SK-N-SH (cell line): ENCODE measurements around the gene FSD2. TPM values are rescaled to one million over a fixed set of nuclear protein-coding genes. Genes with fewer than 3 reads are reported as not detected.

Source experiments
- CTCF ChIA-PET: fragments of 300-600, 350-600 bp; formaldehyde crosslinking; extraction: SDS; loops from one replicate; lab custom pipeline; 2021; lab: Yijun Ruan, JAX
- POLR2A ChIA-PET: fragments of 350-600 bp; sonication (Branson Sonifier 250); formaldehyde crosslinking; extraction: SDS; loops from one replicate; lab custom pipeline; 2020; ENCODE audit warnings: antibody characterized with exemption, inconsistent platforms; lab: Yijun Ruan, JAX
- DNase-seq: peaks from one replicate; pipeline ENCODE4 v3.0.0; 2012
- H2AFZ ChIP-seq: fragments of 200-600 bp; sonication (generic); 2 replicates; pipeline ENCODE4 v1.8.1; 2016; ENCODE audit warnings: antibody characterized with exemption, mild to moderate bottlenecking, low read depth
- H3F3A ChIP-seq: fragments of 200-600 bp; sonication (generic); replicated peaks from 2 replicates; pipeline ENCODE3; 2016; ENCODE audit warnings: antibody characterized with exemption, mild to moderate bottlenecking; ENCODE audit not compliant: insufficient read depth
- H3K27ac ChIP-seq, 2 experiments: fragments of 200-500 bp in 1 of 2; fragments of 200-600 bp in 1 of 2; sonication (Bioruptor generic) in 1 of 2; sonication (generic), shearing (Covaris generic) in 1 of 2; 2 replicates each; pipeline versions ENCODE4 v1.5.1 to v1.6.1; 2014 to 2016; ENCODE audit warnings: low read depth in 2 of 2, inconsistent platforms in 1 of 2, low read length in 1 of 2, mild to moderate bottlenecking in 1 of 2, mixed read lengths in 1 of 2
- H3K27me3 ChIP-seq: fragments of 200-600 bp; sonication (generic), shearing (Covaris generic); 2 replicates; pipeline ENCODE4 v1.6.1; 2016; ENCODE audit warnings: mixed run types; ENCODE audit not compliant: insufficient read depth
- H3K36me3 ChIP-seq, 2 experiments: fragments of 200-500 bp in 1 of 2; fragments of 200-600 bp in 1 of 2; sonication (Bioruptor generic) in 1 of 2; sonication (generic) in 1 of 2; replicated peaks in 1 of 2; 2 replicates each; pipeline versions ENCODE3 to v1.5.1; 2014 to 2016; ENCODE audit warnings: low read length in 1 of 2, mild to moderate bottlenecking in 1 of 2; ENCODE audit not compliant: insufficient read depth in 2 of 2, control insufficient read depth in 1 of 2
- H3K4me1 ChIP-seq, 2 experiments: fragments of 200-500 bp in 1 of 2; fragments of 200-600 bp in 1 of 2; sonication (Bioruptor generic) in 1 of 2; sonication (generic), shearing (Covaris generic) in 1 of 2; 2 replicates each; pipeline versions ENCODE4 v1.5.1 to v1.6.1; 2014 to 2016; ENCODE audit warnings: low read depth in 1 of 2, low read length in 1 of 2, mixed run types in 1 of 2; ENCODE audit not compliant: insufficient read depth in 2 of 2, control insufficient read depth in 1 of 2
- H3K4me2 ChIP-seq: fragments of 200-600 bp; sonication (generic), shearing (Covaris generic); 2 replicates; pipeline ENCODE4 v1.6.1; 2017; ENCODE audit warnings: mixed run types
- H3K4me3 ChIP-seq, 2 experiments: fragments of 200-500 bp in 1 of 2; fragments of 200-600 bp in 1 of 2; sonication (Bioruptor generic) in 1 of 2; sonication (generic), shearing (Covaris generic) in 1 of 2; 2 replicates each; pipeline versions ENCODE4 v1.5.1 to v1.8.1; 2014 to 2016; ENCODE audit warnings: low read depth in 2 of 2, inconsistent platforms in 1 of 2, low read length in 1 of 2, mild to moderate bottlenecking in 1 of 2, mixed read lengths in 1 of 2, moderate library complexity in 1 of 2
- H3K79me2 ChIP-seq: fragments of 200-600 bp; sonication (generic); 2 replicates; pipeline ENCODE4 v1.8.1; 2017; ENCODE audit warnings: mild to moderate bottlenecking; ENCODE audit not compliant: insufficient read depth
- H3K9ac ChIP-seq: fragments of 200-600 bp; sonication (generic); 2 replicates; pipeline ENCODE4 v1.6.1; 2017; ENCODE audit warnings: mixed run types
- H3K9me2 ChIP-seq: fragments of 200-600 bp; sonication (generic); 2 replicates; pipeline ENCODE4 v1.6.1; 2017; ENCODE audit warnings: mixed run types
- H3K9me3 ChIP-seq: fragments of 200-600 bp; sonication (generic); 2 replicates; pipeline ENCODE4 v1.6.1; 2017; ENCODE audit warnings: mixed run types, mild to moderate bottlenecking, moderate library complexity
- H4K20me1 ChIP-seq: fragments of 200-600 bp; sonication (generic); 2 replicates; pipeline ENCODE4 v1.6.1; 2017; ENCODE audit warnings: mild to moderate bottlenecking, mixed run types; ENCODE audit not compliant: insufficient read depth
- ELF1 ChIP-seq: IDR thresholded peaks from 2 replicates; pipeline ENCODE4 v1.4.0; 2012
- EP300 ChIP-seq, 2 experiments: IDR thresholded peaks; 2 replicates each; pipeline versions ENCODE4 v1.4.0 to v1.6.1; 2012; ENCODE audit warnings: borderline replicate concordance in 1 of 2, low read depth in 1 of 2, low read length in 1 of 2
- EZH2phosphoT487 ChIP-seq: fragments of 200-600 bp; sonication (generic); IDR thresholded peaks from 2 replicates; pipeline ENCODE4 v1.6.1; 2017; ENCODE audit warnings: low read depth, mixed run types, mild to moderate bottlenecking, antibody characterized with exemption, moderate library complexity, borderline replicate concordance
- GATA2 ChIP-seq: sonication (generic); formaldehyde crosslinking; IDR thresholded peaks from 2 replicates; pipeline ENCODE4 v1.5.0; 2020; ENCODE audit warnings: mild to moderate bottlenecking, missing genetic modification reagents
- JUND ChIP-seq: IDR thresholded peaks from 2 replicates; pipeline ENCODE4 v1.4.0; 2012
- MEF2A ChIP-seq: IDR thresholded peaks from 2 replicates; pipeline ENCODE4 v1.4.0; 2012; ENCODE audit warnings: low read depth, borderline replicate concordance
- MXI1 ChIP-seq: IDR thresholded peaks from 2 replicates; pipeline ENCODE4 v1.6.1; 2012; ENCODE audit warnings: mild to moderate bottlenecking, low read depth, low read length, improper control_type of control experiment
- NRF1 ChIP-seq: IDR thresholded peaks from 2 replicates; pipeline ENCODE4 v1.6.1; 2012; ENCODE audit warnings: low read depth, mild to moderate bottlenecking, low read length
- POLR2AphosphoS5 ChIP-seq: IDR thresholded peaks from 2 replicates; pipeline ENCODE4 v1.6.1; 2012; ENCODE audit warnings: low read depth, low read length
- RAD21 ChIP-seq: IDR thresholded peaks from 2 replicates; pipeline ENCODE4 v1.6.1; 2012; ENCODE audit warnings: mild to moderate bottlenecking, low read length
- RCOR1 ChIP-seq: fragments of 150-350 bp; IDR thresholded peaks from 2 replicates; pipeline ENCODE4 v1.6.1; 2017; ENCODE audit warnings: antibody characterized with exemption, low read length
- RXRA ChIP-seq: IDR thresholded peaks from 2 replicates; pipeline ENCODE4 v1.4.0; 2012; ENCODE audit warnings: low read depth, mild to moderate bottlenecking, borderline replicate concordance
- SIN3A ChIP-seq: IDR thresholded peaks from 2 replicates; pipeline ENCODE4 v1.6.1; 2012; ENCODE audit warnings: low read depth, mild to moderate bottlenecking, low read length, moderate library complexity, borderline replicate concordance
- SMC3 ChIP-seq: IDR thresholded peaks from 2 replicates; pipeline ENCODE4 v1.6.1; 2012; ENCODE audit warnings: low read depth, low read length, improper control_type of control experiment
- TCF12 ChIP-seq: IDR thresholded peaks from 2 replicates; pipeline ENCODE4 v1.4.0; 2012
- USF1 ChIP-seq: IDR thresholded peaks from 2 replicates; pipeline ENCODE4 v1.4.0; 2012; ENCODE audit warnings: low read depth, borderline replicate concordance
- YY1 ChIP-seq: IDR thresholded peaks from 2 replicates; pipeline ENCODE4 v1.4.0; 2012; ENCODE audit warnings: low read depth, mild to moderate bottlenecking
- ZBTB33 ChIP-seq: IDR thresholded peaks from 2 replicates; pipeline ENCODE4 v1.4.0; 2012; ENCODE audit warnings: low read depth, borderline replicate concordance
- WGBS: methylation state at CpG from one replicate; pipeline ENCODE4 v1.1.6; 2017; ENCODE audit warnings: low lambda C conversion rate; 5-methylcytosine and 5-hydroxymethylcytosine counted together
- polyA plus RNA-seq, 3 experiments: library from polyadenylated mRNA; depleted of rRNA; stranded (reverse); fragments of >200 nt; gene quantifications; 2 replicates each; pipeline ENCODE4 v1.2.3, GENCODE V29; 2012

Gene FSD2
- polyA plus RNA-seq, 1 of the 3 experiments (the other 2 are of a cell fraction) = not detected

GRCh38 chr15:82792068-82792467 lies 13.8 kb downstream of the FSD2 start:
- TF ChIP-seq POLR2AphosphoS5 = no peak
- no peak overlapping the region for H3K27ac ChIP-seq
- H3K9me2 ChIP-seq = no peaks in the 10 kb centered on the region
- POLR2A ChIA-PET = no interaction called here
- H3K27me3 ChIP-seq = no peaks in the 10 kb centered on the region
- DNase-seq = no peak
- no peaks in the 10 kb centered on the region for H3K79me2 ChIP-seq
- no peak overlapping the region for H3K4me3 ChIP-seq
- no peak overlapping the region for H2AFZ ChIP-seq
- H3K36me3 ChIP-seq = peaks cover 0 to 4% of the 10 kb centered on the region in 2 experiments
- no peaks in the 10 kb centered on the region for H3K4me1 ChIP-seq
- WGBS = 26% methylated on average over 1 of the region's 1 CpG
- no peaks in the 10 kb centered on the region; the same call in 1 of the 2 replicates for H3K9me3 ChIP-seq
- no peaks in the 10 kb centered on the region for H4K20me1 ChIP-seq
- H3F3A ChIP-seq = no peaks in the 10 kb centered on the region
- CTCF ChIA-PET = interaction anchor here (1.0 kb wide), 1 partner anchor 11 kb away, joined by 3 read pairs; no protein-coding TSS in a partner anchor
- no peak overlapping the region for H3K4me2 ChIP-seq
- H3K9ac ChIP-seq = no peak overlapping the region

GRCh38 chr15:82790321-82790720 lies 15.5 kb downstream of the FSD2 start:
- ChIA-PET CTCF (no interaction called here), POLR2A (no interaction called here)
- Histone ChIP-seq H3K79me2 (no peaks in the 10 kb centered on the region), H2AFZ (no peak overlapping the region), H3K4me2 (no peak overlapping the region), H3K9ac (no peak overlapping the region), H3F3A (no peaks in the 10 kb centered on the region), H3K27me3 (no peaks in the 10 kb centered on the region), H3K9me2 (no peaks in the 10 kb centered on the region), H3K36me3 (peaks cover 0 to 4% of the 10 kb centered on the region in 2 experiments), H4K20me1 (no peaks in the 10 kb centered on the region), H3K9me3 (no peaks in the 10 kb centered on the region; the same call in 1 of the 2 replicates), H3K4me3 (no peak overlapping the region), H3K4me1 (no peaks in the 10 kb centered on the region), H3K27ac (no peak overlapping the region)
- no peak for DNase-seq
- 73% methylated on average over 10 of the region's 11 CpGs for WGBS
- no peak for TF ChIP-seq RAD21
- no peak for TF ChIP-seq USF1
- TF ChIP-seq TCF12 = no peak
- TF ChIP-seq MEF2A = no peak
- no peak for TF ChIP-seq JUND
- no peak for TF ChIP-seq GATA2 (CRISPR knock-in tag)
- no peak for TF ChIP-seq SMC3
- no peak for TF ChIP-seq ELF1
- TF ChIP-seq NRF1 = no peak
- TF ChIP-seq POLR2AphosphoS5 = no peak
- no peak for TF ChIP-seq SIN3A
- no peak for TF ChIP-seq ZBTB33
- no peak for TF ChIP-seq MXI1
- no peak for TF ChIP-seq RCOR1
- no peak for TF ChIP-seq EP300 (IDR thresholded peaks at IDR 0.05; ENCODE audit: borderline replicate concordance in 1 of 2, low read depth in 1 of 2, low read length in 1 of 2)
- TF ChIP-seq EZH2phosphoT487 = no peak
- TF ChIP-seq YY1 = no peak
- TF ChIP-seq RXRA = no peak
